Endodermal cell (in vitro differentiated cells): ENCODE data around the gene TIMP2. TPM values are rescaled to one million over a fixed set of nuclear protein-coding genes. Genes with fewer than 3 reads are reported as not detected.

Source experiments
- DNase-seq: peaks from one replicate; pipeline ENCODE4 v3.0.0-alpha.2; 2017
- H3K27ac ChIP-seq: 2 replicates; pipeline ENCODE4 v1.5.1; 2013; ENCODE audit warnings: mild to moderate bottlenecking, low read depth, low read length, moderate library complexity
- H3K27me3 ChIP-seq: 2 replicates; pipeline ENCODE4 v1.6.1; 2013; ENCODE audit warnings: mild to moderate bottlenecking, low read length, moderate library complexity; ENCODE audit not compliant: insufficient read depth, control insufficient read depth, poor library complexity, severe bottlenecking
- H3K36me3 ChIP-seq: 2 replicates; pipeline ENCODE4 v1.7.0; 2013; ENCODE audit warnings: mild to moderate bottlenecking, low read length, moderate library complexity; ENCODE audit not compliant: control insufficient read depth, insufficient read depth
- H3K4me1 ChIP-seq: one replicate; pipeline ENCODE4 v1.7.0; 2013; ENCODE audit warnings: low read length; ENCODE audit not compliant: control insufficient read depth, insufficient read depth
- H3K4me3 ChIP-seq: 2 replicates; pipeline ENCODE4 v1.5.1; 2013; ENCODE audit warnings: mild to moderate bottlenecking, low read length, moderate library complexity
- H3K9ac ChIP-seq: 2 replicates; pipeline ENCODE4 v1.6.1; 2013; ENCODE audit warnings: mild to moderate bottlenecking, low read length, moderate library complexity; ENCODE audit not compliant: poor library complexity, severe bottlenecking; ENCODE audit errors: extremely low read depth
- H3K9me3 ChIP-seq: 2 replicates; pipeline ENCODE4 v1.6.1; 2013; ENCODE audit warnings: mild to moderate bottlenecking, low read length, moderate library complexity; ENCODE audit not compliant: control insufficient read depth
- H3K27ac Mint-ChIP-seq: 2 replicates; pipeline ENCODE4 v1.8.0; 2020; ENCODE audit warnings: mixed read lengths
- H3K27me3 Mint-ChIP-seq: 2 replicates; pipeline ENCODE4 v1.8.0; 2021; ENCODE audit warnings: mild to moderate bottlenecking, mixed read lengths; ENCODE audit not compliant: insufficient read depth
- H3K36me3 Mint-ChIP-seq: 2 replicates; pipeline ENCODE4 v1.8.0; 2020; ENCODE audit warnings: low read depth, mixed read lengths
- H3K4me1 Mint-ChIP-seq: 2 replicates; pipeline ENCODE4 v1.8.0; 2020; ENCODE audit warnings: mixed read lengths
- H3K4me3 Mint-ChIP-seq: 2 replicates; pipeline ENCODE4 v1.8.0; 2020; ENCODE audit warnings: mild to moderate bottlenecking, moderate library complexity, mixed read lengths
- H3K9me3 Mint-ChIP-seq: 2 replicates; pipeline ENCODE4 v1.8.0; 2020; ENCODE audit warnings: mild to moderate bottlenecking, mixed read lengths
- CTCF ChIP-seq: fragments of 200-600 bp; sonication (generic); conservative IDR thresholded peaks from 2 replicates; pipeline ENCODE4 v1.5.0; 2021; ENCODE audit warnings: antibody characterized with exemption, mild to moderate bottlenecking
- WGBS, 2 experiments: methylation state at CpG; one replicate each; pipeline versions ENCODE4 v1.1.5 to v1.1.7; 2013; ENCODE audit warnings: missing lambda C conversion rate in 2 of 2, mixed read lengths in 1 of 2; ENCODE audit not compliant: insufficient coverage in 1 of 2, insufficient read length in 1 of 2; 5-methylcytosine and 5-hydroxymethylcytosine counted together
- total RNA-seq, 2 donors: library from RNA; stranded (reverse); fragmentation: NEBNext Ultra II Directional in 1 of 2; extraction: Animal tissue kit (Norgen Biotek cat#: 25700) in 1 of 2; gene quantifications; 2 replicates in 1 of 2; 3 replicates in 1 of 2; pipeline ENCODE4 v1.2.1, GENCODE V29; 2021

The TIMP2 gene
- total RNA-seq, 2 donors from 2014 or later: 36.9 to 42.7 TPM

DNA sequence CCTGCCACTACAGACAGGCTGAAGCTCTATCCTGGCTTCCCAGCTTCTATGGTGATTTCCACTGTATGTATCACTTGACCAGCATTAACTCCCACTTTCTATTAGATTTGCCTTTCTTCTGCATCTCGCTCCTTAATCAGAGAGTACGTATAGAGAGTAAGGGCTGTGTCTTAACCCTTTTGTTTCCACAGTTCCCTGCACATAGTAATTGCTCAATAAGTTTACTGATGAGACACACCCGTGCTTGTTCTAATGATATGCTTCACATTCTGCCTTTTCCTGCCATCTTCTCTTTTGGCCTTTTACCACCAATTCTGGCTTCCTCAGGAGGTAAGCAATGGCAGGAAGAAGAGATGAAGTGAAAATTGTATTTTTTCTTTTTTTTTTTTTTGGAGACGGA lies 64.0 kb downstream of the TIMP2 start:
- H3K4me1 Mint-ChIP-seq: no peaks in the 10 kb centered on the region
- H3K36me3 Mint-ChIP-seq: peaks cover 21% of the 10 kb centered on the region
- Histone ChIP-seq H3K4me1 (peaks cover 3% of the 10 kb centered on the region), H3K36me3 (peaks cover 7% of the 10 kb centered on the region), H3K9ac (no peak overlapping the region), H3K4me3 (no peak overlapping the region), H3K9me3 (no peaks in the 10 kb centered on the region), H3K27ac (no peak overlapping the region), H3K27me3 (no peaks in the 10 kb centered on the region)
- no peaks in the 10 kb centered on the region for H3K27me3 Mint-ChIP-seq
- no peaks in the 10 kb centered on the region for H3K9me3 Mint-ChIP-seq
- H3K4me3 Mint-ChIP-seq: no peak overlapping the region
- no peak overlapping the region for H3K27ac Mint-ChIP-seq
- no peak for DNase-seq
- WGBS, 2 experiments: 92 to 96% methylated on average over 2 to 4 of the region's 4 CpGs
- TF ChIP-seq CTCF: no peak

DNA sequence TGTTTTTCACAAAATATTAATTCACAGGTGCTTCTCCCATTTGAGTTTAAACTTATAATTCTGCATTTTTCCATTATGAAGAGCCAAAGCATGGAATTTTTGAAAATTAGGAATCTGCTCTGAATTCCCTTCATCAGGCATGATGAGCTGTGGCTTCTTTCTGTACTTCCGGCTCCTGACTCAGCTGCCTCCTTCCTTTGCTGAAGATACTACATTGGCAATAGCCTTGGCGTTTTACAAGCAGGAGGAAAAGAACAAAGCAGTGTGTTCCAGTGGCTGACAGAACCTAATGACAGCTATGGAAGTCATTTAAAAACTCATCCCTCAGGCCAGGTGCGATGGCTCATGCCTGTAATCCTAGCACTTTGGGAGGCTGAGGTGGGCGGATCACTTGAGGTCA lies 66.1 kb downstream of the TIMP2 start:
- no peaks in the 10 kb centered on the region for H3K4me1 Mint-ChIP-seq
- no peaks in the 10 kb centered on the region for H3K9me3 ChIP-seq

GRCh38 chr17:78857266-78857665 lies 67.9 kb downstream of the TIMP2 start:
- H3K9ac ChIP-seq: no peak overlapping the region
- no peak for DNase-seq
- no peaks in the 10 kb centered on the region for H3K4me1 ChIP-seq
- H3K9me3 Mint-ChIP-seq: no peaks in the 10 kb centered on the region
- H3K9me3 ChIP-seq: no peaks in the 10 kb centered on the region
- no peak overlapping the region for H3K4me3 ChIP-seq
- peaks cover 17% of the 10 kb centered on the region for H3K36me3 Mint-ChIP-seq
- no peak overlapping the region for H3K27ac ChIP-seq
- no peak overlapping the region for H3K4me3 Mint-ChIP-seq
- H3K27me3 Mint-ChIP-seq: no peaks in the 10 kb centered on the region
- no peaks in the 10 kb centered on the region for H3K4me1 Mint-ChIP-seq
- peaks cover 5% of the 10 kb centered on the region for H3K36me3 ChIP-seq
- 94 to 99% methylated on average over 11 to 14 of the region's 14 CpGs for WGBS, 2 experiments
- H3K27me3 ChIP-seq: no peaks in the 10 kb centered on the region
- no peak overlapping the region for H3K27ac Mint-ChIP-seq
- no peak for TF ChIP-seq CTCF

More for the DNA sequence above, 66.1 kb downstream of the TIMP2 start:
- Mint-ChIP-seq H3K9me3 (no peaks in the 10 kb centered on the region), H3K4me3 (no peak overlapping the region), H3K36me3 (peaks cover 23% of the 10 kb centered on the region), H3K27ac (no peak overlapping the region), H3K27me3 (no peaks in the 10 kb centered on the region)
- 88 to 95% methylated on average over 2 to 4 of the region's 4 CpGs for WGBS, 2 experiments
- DNase-seq: no peak
- Histone ChIP-seq H3K9ac (no peak overlapping the region), H3K36me3 (peaks cover 12% of the 10 kb centered on the region), H3K4me1 (no peaks in the 10 kb centered on the region), H3K27me3 (no peaks in the 10 kb centered on the region), H3K4me3 (no peak overlapping the region), H3K27ac (no peak overlapping the region)
- TF ChIP-seq CTCF: no peak
